ENCODE measurements around the gene MTAP. TPM values are rescaled to one million over a fixed set of nuclear protein-coding genes. Genes with fewer than 3 reads are reported as not detected.

Gene MTAP
- total RNA-seq, 2 experiments from 2014 or later: 70.2 to 73.9 TPM

DNA sequence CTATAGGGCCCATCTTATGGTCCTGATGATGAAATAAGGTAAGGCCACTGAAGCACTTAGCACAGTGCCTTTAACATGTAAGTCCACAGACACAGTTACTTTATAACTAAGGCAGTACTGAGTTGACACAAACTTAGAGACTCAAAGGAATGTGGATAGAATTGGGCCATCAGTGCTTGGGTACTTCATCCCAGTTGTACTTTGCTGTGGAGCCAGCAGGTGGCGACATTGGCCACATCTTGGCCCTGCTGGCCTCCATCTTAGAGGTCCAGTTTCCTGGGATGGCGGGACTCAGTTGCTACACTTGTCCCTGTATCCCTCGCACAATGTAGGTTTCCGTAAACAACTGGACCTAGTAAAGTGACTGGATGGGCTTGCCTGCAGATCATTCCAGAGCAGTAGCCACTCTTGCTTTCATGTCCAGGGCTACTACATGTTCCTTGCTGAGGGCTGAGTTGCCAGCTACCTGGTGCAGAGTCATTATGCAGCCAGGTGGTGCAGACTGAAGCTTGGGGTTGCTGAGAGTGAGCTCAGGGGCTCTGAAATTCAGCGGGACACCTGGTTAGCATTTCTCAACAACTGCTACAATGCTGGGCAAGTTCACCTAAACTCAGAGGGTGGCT, 10.6 kb downstream of the MTAP start:
- Mint-ChIP-seq H3K4me1 (ENCODE audit: low read depth) (peaks cover 42% of the 10 kb centered on the region), H3K27ac (peak overlapping the region; percentile 69), H3K27me3 (no peaks in the 10 kb centered on the region), H3K4me3 (no peak overlapping the region), H3K36me3 (ENCODE audit: low read depth) (peaks cover 47% of the 10 kb centered on the region), H3K9me3 (no peaks in the 10 kb centered on the region)
- ChIA-PET POLR2A (interaction anchor here (0.9 kb wide), 1 partner anchor 194 kb away, joined by 3 read pairs; no protein-coding TSS in a partner anchor), CTCF (interaction anchor here (0.7 to 8.3 kb wide), 55 partner anchors 7 to 642 kb away, joined by 3 to 149 read pairs (median 4); partner anchors contain the start of genes CDKN2A, CDKN2B and CDKN2B-AS1)
- DNase-seq (peak; percentile 72), ATAC-seq (peak; percentile 71)
- intact Hi-C loops (cut with micrococcal nuclease): loop anchor here (1.0 to 5.0 kb wide), 5 partner anchors 195 to 428 kb away; no protein-coding TSS in a partner anchor
- TF ChIP-seq, protein P1, sequence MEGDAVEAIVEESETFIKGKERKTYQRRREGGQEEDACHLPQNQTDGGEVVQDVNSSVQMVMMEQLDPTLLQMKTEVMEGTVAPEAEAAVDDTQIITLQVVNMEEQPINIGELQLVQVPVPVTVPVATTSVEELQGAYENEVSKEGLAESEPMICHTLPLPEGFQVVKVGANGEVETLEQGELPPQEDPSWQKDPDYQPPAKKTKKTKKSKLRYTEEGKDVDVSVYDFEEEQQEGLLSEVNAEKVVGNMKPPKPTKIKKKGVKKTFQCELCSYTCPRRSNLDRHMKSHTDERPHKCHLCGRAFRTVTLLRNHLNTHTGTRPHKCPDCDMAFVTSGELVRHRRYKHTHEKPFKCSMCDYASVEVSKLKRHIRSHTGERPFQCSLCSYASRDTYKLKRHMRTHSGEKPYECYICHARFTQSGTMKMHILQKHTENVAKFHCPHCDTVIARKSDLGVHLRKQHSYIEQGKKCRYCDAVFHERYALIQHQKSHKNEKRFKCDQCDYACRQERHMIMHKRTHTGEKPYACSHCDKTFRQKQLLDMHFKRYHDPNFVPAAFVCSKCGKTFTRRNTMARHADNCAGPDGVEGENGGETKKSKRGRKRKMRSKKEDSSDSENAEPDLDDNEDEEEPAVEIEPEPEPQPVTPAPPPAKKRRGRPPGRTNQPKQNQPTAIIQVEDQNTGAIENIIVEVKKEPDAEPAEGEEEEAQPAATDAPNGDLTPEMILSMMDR (IDR thresholded peaks at IDR 0.05): peak; percentile 85

DNA sequence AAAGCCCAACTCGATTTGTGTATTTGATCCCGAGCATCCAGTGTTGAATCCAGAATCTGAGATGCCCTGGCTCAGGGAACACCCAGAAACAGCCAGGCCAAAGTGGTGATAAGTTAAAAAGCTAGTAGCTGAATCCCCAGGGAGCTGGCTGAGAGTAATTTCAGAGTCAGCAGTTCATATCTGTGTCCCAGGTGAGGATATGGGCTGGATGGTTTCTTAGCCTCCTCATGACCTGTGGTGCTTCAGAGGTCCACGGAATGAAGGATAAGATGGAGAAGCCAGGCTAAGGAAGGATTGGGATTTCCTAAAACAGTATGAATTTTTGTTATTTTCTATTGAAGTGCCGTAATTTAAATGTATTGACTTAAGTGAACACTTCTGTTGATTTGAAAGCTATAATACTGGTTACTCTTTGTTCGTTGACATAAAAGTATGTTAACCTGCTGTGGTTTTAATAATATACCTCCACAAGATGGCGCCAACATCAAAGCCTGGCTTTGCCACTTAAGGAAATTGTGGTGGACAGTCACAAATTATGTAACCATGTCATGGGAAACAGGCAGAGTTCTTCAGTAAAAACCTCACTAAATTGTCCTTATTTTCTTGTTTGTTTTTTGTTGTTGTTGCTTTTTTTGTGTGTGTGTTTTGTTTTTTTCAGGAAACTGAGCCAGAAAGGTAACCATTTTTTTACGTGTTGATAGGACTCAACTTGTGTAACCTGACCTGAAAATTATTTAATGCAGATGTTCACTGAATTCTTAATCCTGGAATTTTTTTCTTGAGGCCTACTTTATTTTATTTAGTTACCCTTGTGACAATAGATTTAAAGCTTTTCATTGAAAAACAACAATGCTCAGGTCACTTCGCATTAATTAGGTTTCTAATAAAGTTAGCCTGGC, 11.4 kb downstream of the MTAP start:
- TF ChIP-seq, protein P1 (IDR thresholded peaks at IDR 0.05): peak; percentile 77
- peaks cover 39% of the 10 kb centered on the region for H3K4me1 Mint-ChIP-seq (ENCODE audit: low read depth)
- intact Hi-C loops (cut with micrococcal nuclease): loop anchor here (1.0 to 5.0 kb wide), 5 partner anchors 194 to 427 kb away; no protein-coding TSS in a partner anchor
- CTCF ChIA-PET: interaction anchor here (0.6 to 8.3 kb wide), 52 partner anchors 8 to 638 kb away, joined by 3 to 149 read pairs (median 4); partner anchors contain the start of genes CDKN2A, CDKN2B and CDKN2B-AS1
- peaks cover 2% of the 10 kb centered on the region for H3K9me3 Mint-ChIP-seq
- no peak overlapping the region for H3K4me3 Mint-ChIP-seq
- peak; percentile 73 for DNase-seq
- no peak overlapping the region for H3K27ac Mint-ChIP-seq
- peaks cover 54% of the 10 kb centered on the region for H3K36me3 Mint-ChIP-seq (ENCODE audit: low read depth)
- ATAC-seq: peak; percentile 41
- no peaks in the 10 kb centered on the region for H3K27me3 Mint-ChIP-seq
- POLR2A ChIA-PET: interaction anchor here (0.9 kb wide), 1 partner anchor 193 kb away, joined by 3 read pairs; no protein-coding TSS in a partner anchor

DNA sequence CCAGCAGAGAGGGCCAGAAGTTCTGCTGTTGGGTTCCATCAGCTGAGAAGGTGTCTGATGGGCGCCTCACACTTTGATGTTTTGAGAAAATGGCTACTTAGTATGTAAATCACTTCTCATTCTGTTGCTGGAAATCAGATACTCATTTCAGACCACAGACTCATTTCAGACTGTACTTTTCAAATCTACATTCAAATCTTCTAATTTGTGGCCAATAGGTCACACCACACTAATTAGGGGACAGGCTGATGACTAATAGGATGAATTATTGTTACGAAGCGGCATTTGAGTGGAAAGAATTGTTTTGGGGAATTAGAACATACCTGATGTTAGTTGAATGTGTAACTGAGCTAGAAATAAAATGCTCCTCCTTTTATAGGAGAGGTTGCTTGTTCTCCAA, 13.2 kb downstream of the MTAP start:
- intact Hi-C loops (cut with micrococcal nuclease): no loop called here
- ChIA-PET CTCF (interaction anchor here (0.7 to 8.1 kb wide), 5 partner anchors 193 to 429 kb away, joined by 3 to 71 read pairs (median 10); no protein-coding TSS in a partner anchor), POLR2A (no interaction called here)
- Mint-ChIP-seq H3K9me3 (peaks cover 2% of the 10 kb centered on the region), H3K4me3 (no peak overlapping the region), H3K36me3 (ENCODE audit: low read depth) (peaks cover 65% of the 10 kb centered on the region), H3K4me1 (ENCODE audit: low read depth) (peaks cover 40% of the 10 kb centered on the region), H3K27me3 (no peaks in the 10 kb centered on the region), H3K27ac (no peak overlapping the region)
- no peak for DNase-seq
- no peak for ATAC-seq
- TF ChIP-seq, protein P1 (IDR thresholded peaks at IDR 0.05): no peak

DNA sequence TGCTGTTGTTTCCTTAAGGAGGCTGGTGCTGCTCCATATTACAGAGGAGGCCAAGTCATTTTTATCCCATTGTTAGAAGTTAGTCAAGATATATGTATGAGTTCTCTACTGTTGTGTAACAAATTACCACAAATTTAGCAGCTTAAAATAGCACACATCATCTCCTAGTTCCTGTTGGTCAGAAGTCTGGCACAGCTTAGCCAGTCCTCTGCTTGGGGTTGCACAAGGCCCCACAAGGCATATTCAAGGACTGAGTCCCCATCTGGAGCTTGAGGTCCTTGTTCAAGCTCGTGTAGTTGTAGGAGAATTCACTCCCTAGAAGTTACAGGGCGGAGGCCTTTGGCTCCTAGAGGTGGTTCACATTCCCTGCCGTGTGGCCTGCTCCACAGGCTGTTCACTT, 14.7 kb downstream of the MTAP start:
- ChIA-PET POLR2A (no interaction called here), CTCF (interaction anchor here (0.8 to 8.1 kb wide), 5 partner anchors 12 to 427 kb away, joined by 3 to 71 read pairs (median 7); no protein-coding TSS in a partner anchor)
- TF ChIP-seq, protein P1 (IDR thresholded peaks at IDR 0.05): no peak
- peaks cover 2% of the 10 kb centered on the region for H3K9me3 Mint-ChIP-seq
- H3K4me3 Mint-ChIP-seq: no peak overlapping the region
- no peak overlapping the region for H3K27ac Mint-ChIP-seq
- no peak for DNase-seq
- peaks cover 42% of the 10 kb centered on the region for H3K4me1 Mint-ChIP-seq (ENCODE audit: low read depth)
- no peaks in the 10 kb centered on the region for H3K27me3 Mint-ChIP-seq
- intact Hi-C loops (cut with micrococcal nuclease): no loop called here
- peaks cover 71% of the 10 kb centered on the region for H3K36me3 Mint-ChIP-seq (ENCODE audit: low read depth)
- ATAC-seq: no peak

Data from activated CD8-positive, alpha-beta T cell treated with anti-CD3 and anti-CD28 coated beads for 36 hours (primary cell).